ENCODE results near the gene CPEB4.

CPEB4 gene

GRCh38 chr5:173859408-173860159, 28.6 kb upstream of the CPEB4 start:
- no peak for DNase-seq (ENCODE audit: low spot score)

- DNase-seq (ENCODE audit: low spot score), result no peak
These were observed 26.1 kb upstream of the CPEB4 start for GRCh38 chr5:173862047-173862477.

DNA sequence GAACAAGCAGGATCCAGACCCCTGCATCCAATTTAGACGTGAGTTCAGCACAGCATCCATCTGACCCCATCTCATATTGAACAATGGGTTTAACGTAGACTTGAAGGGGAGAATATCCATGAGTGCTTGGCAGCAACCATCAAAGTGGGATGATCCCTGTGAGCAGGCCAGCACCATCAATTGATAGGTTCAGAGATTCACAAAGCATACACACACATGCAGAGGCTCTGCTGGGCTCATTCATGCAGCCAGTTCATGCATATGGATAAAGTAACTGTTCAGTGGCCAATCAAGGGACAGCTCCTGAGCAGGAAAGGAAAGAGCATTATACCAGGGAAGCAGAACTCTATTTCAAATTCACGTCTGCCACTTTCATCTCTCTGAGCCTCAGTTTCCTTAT, 24.8 kb upstream of the CPEB4 start:
- no peak for DNase-seq (ENCODE audit: low spot score)

DNA sequence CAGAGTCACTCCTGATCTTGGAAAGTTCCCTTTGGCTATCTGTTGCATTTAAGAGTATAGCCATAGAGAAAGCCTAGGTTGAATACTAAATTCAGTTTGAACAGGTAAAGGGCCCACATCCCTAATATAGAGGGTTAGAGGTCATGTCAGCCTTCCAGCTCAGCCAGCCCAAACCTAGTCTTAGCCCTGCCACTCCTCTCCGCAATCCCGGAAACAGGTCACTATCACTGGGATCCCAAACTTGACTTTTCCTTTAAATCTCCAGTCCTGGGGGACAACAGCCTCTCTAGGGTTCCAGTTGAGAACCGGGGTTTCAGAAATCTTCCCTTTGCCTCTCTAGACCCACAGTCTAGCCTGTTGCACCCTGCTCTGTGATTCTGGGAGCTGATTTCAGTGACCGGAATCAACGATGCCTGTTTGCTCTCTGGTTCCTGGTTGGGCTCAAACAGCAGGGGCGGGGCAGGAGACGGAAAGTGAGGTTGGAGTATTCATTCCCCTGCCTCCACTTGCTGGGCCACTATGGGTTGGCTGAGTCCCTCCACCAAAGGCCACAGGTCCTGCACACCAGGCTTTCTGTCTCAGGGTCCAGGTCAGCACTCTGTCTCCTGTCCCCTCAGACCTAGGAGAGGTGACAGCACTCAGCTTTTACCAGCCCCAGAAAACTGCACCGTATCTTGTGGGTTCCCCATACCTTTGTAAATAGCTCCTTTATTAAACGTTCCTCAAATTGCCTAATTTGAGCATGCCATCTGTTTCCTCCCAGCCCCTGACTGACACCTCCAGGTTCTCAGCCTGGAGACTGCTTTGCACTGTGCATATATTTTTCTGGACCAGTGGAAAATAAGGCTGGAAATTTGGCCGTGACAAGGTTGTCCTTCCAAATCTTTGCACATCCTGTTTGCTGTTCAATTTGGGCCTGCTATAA, 23.8 kb upstream of the CPEB4 start:
- peak; percentile 26 for DNase-seq (ENCODE audit: low spot score)

DNA sequence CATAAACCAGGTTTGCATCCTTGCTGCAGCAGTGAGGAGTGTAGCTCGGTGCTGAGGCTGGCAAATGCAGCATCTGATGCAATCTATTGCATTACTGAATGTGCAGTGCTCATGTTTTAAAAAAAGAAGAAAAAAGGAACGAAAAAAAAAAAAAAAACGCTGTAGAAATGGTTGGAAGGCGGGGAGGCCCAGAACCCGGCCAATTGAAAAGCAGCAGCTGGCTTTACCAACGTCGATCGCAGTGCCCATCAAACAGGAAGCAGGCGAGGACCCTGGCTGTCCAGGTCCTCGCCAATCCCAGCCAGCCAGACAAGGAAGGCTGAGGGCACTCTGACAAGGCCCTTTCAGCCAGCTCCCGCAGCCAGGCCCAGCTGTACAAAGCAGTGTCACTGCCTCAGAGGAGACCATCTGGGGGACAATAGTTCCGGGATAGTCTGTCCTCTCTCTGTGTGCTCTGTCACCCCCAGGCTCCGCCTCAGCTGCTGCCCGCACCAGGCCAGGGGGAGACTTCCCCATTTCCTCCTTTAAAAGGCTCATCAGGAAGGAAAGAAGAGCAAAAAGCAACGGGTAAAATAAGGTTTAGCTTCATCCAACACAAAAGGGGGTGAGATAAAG, 21.8 kb upstream of the CPEB4 start:
- no peak for DNase-seq (ENCODE audit: low spot score)

- peak; percentile 22 for DNase-seq (ENCODE audit: low spot score)
These were observed 21.1 kb upstream of the CPEB4 start for GRCh38 chr5:173866858-173867679.

GRCh38 chr5:173868096-173868880, 19.9 kb upstream of the CPEB4 start:
- DNase-seq (ENCODE audit: low spot score), result no peak

DNA sequence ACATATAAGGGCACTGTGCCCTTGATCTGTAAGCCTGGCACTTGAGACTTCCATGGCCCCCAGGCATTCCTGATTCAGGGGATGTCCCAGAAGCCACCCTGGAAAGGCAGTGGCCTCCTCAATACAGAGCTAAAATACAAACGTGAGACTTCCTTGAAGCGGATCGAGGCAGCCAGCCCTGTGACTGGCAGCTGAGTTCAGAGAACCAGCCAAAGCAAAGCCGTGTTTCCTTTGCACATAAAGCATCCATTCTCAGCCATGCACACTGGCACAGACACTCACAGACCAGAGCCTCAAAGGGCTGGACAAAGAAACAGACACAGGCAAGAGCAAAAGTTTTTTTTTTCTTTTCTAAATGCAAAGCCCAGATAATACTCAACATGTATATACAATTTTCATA, 18.8 kb upstream of the CPEB4 start:
- DNase-seq (ENCODE audit: low spot score), result no peak

GRCh38 chr5:173872957-173873305, 15.2 kb upstream of the CPEB4 start:
- DNase-seq (ENCODE audit: low spot score), result no peak

DNA sequence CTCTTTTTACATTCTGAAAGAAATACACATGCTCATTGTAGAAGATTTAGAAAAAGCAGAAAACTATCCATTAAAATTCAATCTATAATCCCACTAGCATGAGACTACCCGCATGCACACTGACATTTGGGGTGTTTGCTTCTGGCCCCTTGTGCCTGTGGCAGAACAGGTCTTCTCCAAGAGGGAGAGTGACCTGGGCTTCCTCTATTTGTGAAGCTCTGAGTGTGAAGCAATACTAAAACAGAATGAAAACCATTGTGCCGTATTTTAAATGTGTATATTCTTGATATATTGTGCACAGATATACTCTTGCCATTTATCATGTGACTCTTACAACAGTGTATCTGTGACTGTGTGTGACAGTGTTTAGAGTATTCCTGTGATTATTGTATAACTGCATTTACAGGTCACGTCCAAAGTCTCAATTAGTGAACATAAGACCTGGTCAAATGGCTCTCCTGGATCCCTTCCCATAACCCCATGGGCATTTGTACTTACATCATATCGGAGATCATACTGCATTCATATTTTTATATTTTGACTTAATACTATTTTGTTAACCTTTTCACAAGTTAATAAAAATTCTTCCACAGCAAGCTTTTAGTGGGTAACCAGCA, 14.7 kb upstream of the CPEB4 start:
- DNase-seq (ENCODE audit: low spot score), result no peak

GRCh38 chr5:173875189-173875588, 13.0 kb upstream of the CPEB4 start:
- DNase-seq (ENCODE audit: low spot score), result no peak

DNA sequence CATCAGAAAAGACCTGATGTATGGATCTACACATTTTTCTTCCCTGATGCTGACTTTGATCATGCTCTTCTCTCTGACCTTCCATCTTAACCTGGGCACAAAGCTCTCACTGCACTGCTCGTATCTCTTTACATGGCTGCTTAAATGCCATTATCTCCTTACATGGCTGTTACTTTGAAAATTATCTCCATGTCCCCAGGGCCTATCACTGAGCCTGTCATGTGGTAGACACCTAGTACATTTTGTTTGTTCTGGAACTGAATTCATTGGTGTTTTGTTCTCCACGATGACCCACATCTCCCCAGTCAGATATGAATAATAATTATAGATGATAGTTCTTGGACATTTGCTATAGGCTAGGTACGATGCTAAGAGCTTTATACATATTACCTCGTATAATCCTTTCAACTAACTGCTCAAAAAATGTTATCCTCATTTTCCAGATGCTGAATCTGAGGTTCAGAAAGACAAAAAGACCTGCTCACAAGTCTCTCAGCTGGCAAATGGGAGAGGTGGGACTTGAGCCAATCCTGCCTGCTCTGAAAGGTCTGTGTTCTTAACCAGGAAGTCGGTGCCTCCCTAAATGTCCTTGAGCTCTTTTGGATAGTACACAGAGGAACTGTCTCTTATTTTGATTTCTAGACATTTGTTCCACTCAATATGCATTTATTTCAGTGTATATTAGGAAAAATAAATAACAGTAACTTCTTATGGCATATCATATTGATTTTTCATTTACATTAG, 9.8 kb upstream of the CPEB4 start:
- no peak for DNase-seq (ENCODE audit: low spot score)

GRCh38 chr5:173880306-173880985, 7.7 kb upstream of the CPEB4 start:
- DNase-seq (ENCODE audit: low spot score), result no peak

GRCh38 chr5:173881811-173882575, 6.2 kb upstream of the CPEB4 start:
- DNase-seq (ENCODE audit: low spot score), result no peak

DNA sequence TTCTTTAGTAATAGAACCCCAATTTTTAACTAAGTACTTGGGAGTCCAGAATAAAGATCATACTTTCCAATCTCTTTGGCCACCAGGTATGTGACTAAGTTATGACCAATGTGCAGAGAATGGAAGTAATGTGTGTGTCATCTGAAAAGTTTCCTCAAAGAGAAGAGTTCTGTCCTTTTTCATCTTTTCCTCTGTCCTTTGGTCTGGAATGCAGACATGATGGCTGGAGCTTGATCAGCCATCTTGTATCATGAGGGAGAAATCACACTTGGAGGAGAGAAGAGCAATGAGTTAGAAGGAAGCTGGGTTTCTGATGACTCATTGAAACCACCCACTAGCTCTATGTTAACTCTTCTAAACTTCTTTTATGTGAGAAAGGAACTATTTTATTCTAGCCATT, 5.5 kb upstream of the CPEB4 start:
- DNase-seq (ENCODE audit: low spot score), result no peak

DNA sequence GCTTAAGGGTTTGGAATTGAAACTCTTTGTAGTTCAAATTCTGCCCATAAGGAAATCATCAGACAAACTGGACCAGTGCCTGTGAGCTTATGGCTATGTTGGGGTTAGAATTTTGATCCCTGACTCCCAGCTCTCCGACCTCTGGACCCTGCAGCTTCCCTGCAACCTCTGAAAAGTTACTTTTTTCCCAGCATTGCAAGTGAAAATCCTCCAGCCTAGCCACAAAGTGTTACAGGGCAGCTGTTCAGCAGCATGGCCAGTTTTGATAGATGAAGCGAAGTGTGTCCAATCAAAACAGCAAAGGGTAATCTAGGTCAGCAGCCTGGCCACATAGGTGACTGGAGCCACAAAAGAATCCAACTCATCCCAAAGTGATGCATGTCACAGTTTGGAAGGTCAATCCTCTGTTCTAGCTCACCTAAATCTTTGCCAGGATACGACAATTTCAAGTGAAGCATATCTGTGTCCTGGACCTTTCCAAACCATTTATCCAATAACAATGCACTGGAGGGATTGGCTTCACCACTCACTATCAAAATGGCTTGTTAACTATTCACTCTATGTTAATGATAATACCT, 4.7 kb upstream of the CPEB4 start:
- no peak for DNase-seq (ENCODE audit: low spot score)

- DNase-seq (ENCODE audit: low spot score), result no peak
These were observed 3.6 kb upstream of the CPEB4 start for GRCh38 chr5:173884402-173885053.

DNA sequence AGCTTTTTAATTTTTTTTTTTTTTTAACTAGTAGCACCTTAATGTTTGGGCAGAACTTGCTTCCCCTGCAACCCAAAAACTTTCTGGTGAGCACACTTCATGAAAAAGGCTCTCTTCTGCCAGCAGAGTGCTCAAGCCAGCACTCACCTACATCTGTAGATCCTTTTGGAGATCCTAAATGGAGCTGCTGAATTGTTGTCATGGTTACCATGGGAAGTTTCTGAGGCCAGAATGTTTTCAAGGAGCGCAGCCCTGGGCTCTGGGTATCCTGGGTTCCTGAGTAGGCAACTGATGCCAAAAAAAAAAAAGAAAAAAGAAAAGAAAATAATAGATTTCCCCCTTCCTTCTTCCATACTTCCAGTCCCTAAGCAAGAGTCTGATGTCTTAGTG, 3.1 kb upstream of the CPEB4 start:
- DNase-seq (ENCODE audit: low spot score), result no peak
